ENCODE results near the gene HINT3. TPM values are rescaled to one million over a fixed set of nuclear protein-coding genes. Genes with fewer than 3 reads are reported as not detected.

HINT3 gene
- total RNA-seq, 1 donor from 2014 or later = 11.8 TPM

DNA sequence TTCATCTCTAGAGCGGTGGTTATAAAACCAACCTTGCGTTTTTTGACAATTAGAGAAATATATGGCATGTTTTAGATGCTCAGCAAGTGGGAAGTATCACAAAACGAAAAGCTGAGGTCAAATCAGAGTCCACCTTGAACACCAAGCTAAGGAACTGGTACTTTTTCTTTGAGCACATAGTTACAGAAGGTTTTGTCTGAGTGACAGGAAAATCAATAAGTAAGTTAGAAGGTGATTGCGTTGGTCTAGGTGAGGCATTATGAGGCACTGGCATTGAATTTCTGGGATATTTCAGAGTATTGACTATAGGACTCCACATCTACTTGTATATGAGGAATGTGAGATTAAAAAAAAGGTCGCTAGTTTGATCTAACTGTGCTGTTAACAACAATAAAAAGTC is 597 bp upstream of the HINT3 start:
- DNase-seq (ENCODE audit: low read depth) (no peak), FAIRE-seq (no peak)
- H3K9me3 ChIP-seq (ENCODE audit: insufficient read depth, low read depth, low read length) = no peaks in the 10 kb centered on the region
- no peaks in the 10 kb centered on the region for H3K36me3 ChIP-seq (ENCODE audit: insufficient read depth, low read length)
- TF ChIP-seq EZH2 (IDR thresholded peaks at IDR 0.05; ENCODE audit: insufficient read depth, low read length) = no peak
- TF ChIP-seq, protein P1, sequence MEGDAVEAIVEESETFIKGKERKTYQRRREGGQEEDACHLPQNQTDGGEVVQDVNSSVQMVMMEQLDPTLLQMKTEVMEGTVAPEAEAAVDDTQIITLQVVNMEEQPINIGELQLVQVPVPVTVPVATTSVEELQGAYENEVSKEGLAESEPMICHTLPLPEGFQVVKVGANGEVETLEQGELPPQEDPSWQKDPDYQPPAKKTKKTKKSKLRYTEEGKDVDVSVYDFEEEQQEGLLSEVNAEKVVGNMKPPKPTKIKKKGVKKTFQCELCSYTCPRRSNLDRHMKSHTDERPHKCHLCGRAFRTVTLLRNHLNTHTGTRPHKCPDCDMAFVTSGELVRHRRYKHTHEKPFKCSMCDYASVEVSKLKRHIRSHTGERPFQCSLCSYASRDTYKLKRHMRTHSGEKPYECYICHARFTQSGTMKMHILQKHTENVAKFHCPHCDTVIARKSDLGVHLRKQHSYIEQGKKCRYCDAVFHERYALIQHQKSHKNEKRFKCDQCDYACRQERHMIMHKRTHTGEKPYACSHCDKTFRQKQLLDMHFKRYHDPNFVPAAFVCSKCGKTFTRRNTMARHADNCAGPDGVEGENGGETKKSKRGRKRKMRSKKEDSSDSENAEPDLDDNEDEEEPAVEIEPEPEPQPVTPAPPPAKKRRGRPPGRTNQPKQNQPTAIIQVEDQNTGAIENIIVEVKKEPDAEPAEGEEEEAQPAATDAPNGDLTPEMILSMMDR (IDR thresholded peaks at IDR 0.05; ENCODE audit: insufficient read depth, low read depth, low read length) = no peak
- Mint-ChIP-seq H3K27me3 (ENCODE audit: low read depth, unreplicated experiment) (no peaks in the 10 kb centered on the region), H3K27ac (ENCODE audit: unreplicated experiment) (no peak overlapping the region), H3K4me3 (ENCODE audit: unreplicated experiment) (no peak overlapping the region), H3K4me1 (ENCODE audit: low read depth, unreplicated experiment) (no peaks in the 10 kb centered on the region), H3K9me3 (ENCODE audit: unreplicated experiment) (no peaks in the 10 kb centered on the region), H3K36me3 (ENCODE audit: low read depth, unreplicated experiment) (no peaks in the 10 kb centered on the region)
- peaks cover 13% of the 10 kb centered on the region for H3K4me1 ChIP-seq (ENCODE audit: insufficient read depth, low read length)
- peak overlapping the region; percentile 90 for H3K4me3 ChIP-seq (ENCODE audit: insufficient read depth, low read depth, low read length)
- H3K9ac ChIP-seq (ENCODE audit: low read length) = peak overlapping the region; percentile 94
- no peaks in the 10 kb centered on the region for H4K20me1 ChIP-seq (ENCODE audit: insufficient read depth, low read length)
- peaks cover 19% of the 10 kb centered on the region for H3K79me2 ChIP-seq (ENCODE audit: insufficient read depth, low read length)
- no peak overlapping the region for H2AFZ ChIP-seq (ENCODE audit: low read depth, low read length)
- H3K27ac ChIP-seq (ENCODE audit: low read depth, low read length) = peak overlapping the region; percentile 83
- peak overlapping the region; percentile 87 for H3K4me2 ChIP-seq (ENCODE audit: low read length)
- peaks cover 2% of the 10 kb centered on the region for H3K27me3 ChIP-seq (ENCODE audit: insufficient read depth, low read length)

GRCh38 chr6:125957391-125957693 is 772 bp downstream of the HINT3 start:
- FAIRE-seq = no peak
- no peak for DNase-seq (ENCODE audit: low read depth)
- no peaks in the 10 kb centered on the region for H3K36me3 ChIP-seq (ENCODE audit: insufficient read depth, low read length)
- H3K4me3 ChIP-seq (ENCODE audit: insufficient read depth, low read depth, low read length) = peak overlapping the region; percentile 90
- peaks cover 19% of the 10 kb centered on the region for H3K79me2 ChIP-seq (ENCODE audit: insufficient read depth, low read length)
- no peak overlapping the region for H3K4me3 Mint-ChIP-seq (ENCODE audit: unreplicated experiment)
- peak overlapping the region; percentile 98 for H2AFZ ChIP-seq (ENCODE audit: low read depth, low read length)
- no peaks in the 10 kb centered on the region for H3K27me3 Mint-ChIP-seq (ENCODE audit: low read depth, unreplicated experiment)
- no peak for TF ChIP-seq EZH2 (IDR thresholded peaks at IDR 0.05; ENCODE audit: insufficient read depth, low read length)
- TF ChIP-seq, protein P1 (IDR thresholded peaks at IDR 0.05; ENCODE audit: insufficient read depth, low read depth, low read length) = no peak
- H3K9me3 Mint-ChIP-seq (ENCODE audit: unreplicated experiment) = no peaks in the 10 kb centered on the region
- peak overlapping the region; percentile 87 for H3K4me2 ChIP-seq (ENCODE audit: low read length)
- no peaks in the 10 kb centered on the region for H3K9me3 ChIP-seq (ENCODE audit: insufficient read depth, low read depth, low read length)
- no peaks in the 10 kb centered on the region for H3K4me1 Mint-ChIP-seq (ENCODE audit: low read depth, unreplicated experiment)
- H3K27ac Mint-ChIP-seq (ENCODE audit: unreplicated experiment) = peak overlapping the region; percentile 31
- peaks cover 2% of the 10 kb centered on the region for H3K27me3 ChIP-seq (ENCODE audit: insufficient read depth, low read length)
- H3K9ac ChIP-seq (ENCODE audit: low read length) = peak overlapping the region; percentile 94
- H3K27ac ChIP-seq (ENCODE audit: low read depth, low read length) = peak overlapping the region; percentile 83
- no peaks in the 10 kb centered on the region for H3K36me3 Mint-ChIP-seq (ENCODE audit: low read depth, unreplicated experiment)
- no peaks in the 10 kb centered on the region for H4K20me1 ChIP-seq (ENCODE audit: insufficient read depth, low read length)
- peaks cover 13% of the 10 kb centered on the region for H3K4me1 ChIP-seq (ENCODE audit: insufficient read depth, low read length)

GRCh38 chr6:125957845-125958244 is 1.3 kb downstream of the HINT3 start:
- FAIRE-seq (no peak), DNase-seq (ENCODE audit: low read depth) (peak; percentile 14)
- no peaks in the 10 kb centered on the region for H3K9me3 Mint-ChIP-seq (ENCODE audit: unreplicated experiment)
- peak overlapping the region; percentile 87 for H3K4me2 ChIP-seq (ENCODE audit: low read length)
- H2AFZ ChIP-seq (ENCODE audit: low read depth, low read length) = no peak overlapping the region
- H3K36me3 ChIP-seq (ENCODE audit: insufficient read depth, low read length) = no peaks in the 10 kb centered on the region
- no peak overlapping the region for H3K27ac Mint-ChIP-seq (ENCODE audit: unreplicated experiment)
- H3K9ac ChIP-seq (ENCODE audit: low read length) = no peak overlapping the region
- peaks cover 2% of the 10 kb centered on the region for H3K27me3 ChIP-seq (ENCODE audit: insufficient read depth, low read length)
- H3K4me3 Mint-ChIP-seq (ENCODE audit: unreplicated experiment) = no peak overlapping the region
- H3K79me2 ChIP-seq (ENCODE audit: insufficient read depth, low read length) = peaks cover 19% of the 10 kb centered on the region
- H3K27me3 Mint-ChIP-seq (ENCODE audit: low read depth, unreplicated experiment) = no peaks in the 10 kb centered on the region
- H3K36me3 Mint-ChIP-seq (ENCODE audit: low read depth, unreplicated experiment) = no peaks in the 10 kb centered on the region
- H3K9me3 ChIP-seq (ENCODE audit: insufficient read depth, low read depth, low read length) = no peaks in the 10 kb centered on the region
- H3K4me1 Mint-ChIP-seq (ENCODE audit: low read depth, unreplicated experiment) = no peaks in the 10 kb centered on the region
- peak overlapping the region; percentile 90 for H3K4me3 ChIP-seq (ENCODE audit: insufficient read depth, low read depth, low read length)
- H3K27ac ChIP-seq (ENCODE audit: low read depth, low read length) = no peak overlapping the region
- H3K4me1 ChIP-seq (ENCODE audit: insufficient read depth, low read length) = peaks cover 13% of the 10 kb centered on the region
- no peaks in the 10 kb centered on the region for H4K20me1 ChIP-seq (ENCODE audit: insufficient read depth, low read length)
- TF ChIP-seq EZH2 (IDR thresholded peaks at IDR 0.05; ENCODE audit: insufficient read depth, low read length) = no peak
- TF ChIP-seq, protein P1 (IDR thresholded peaks at IDR 0.05; ENCODE audit: insufficient read depth, low read depth, low read length) = no peak

All from astrocyte (in vitro differentiated cells and primary cell).